GM21360 (cell line): Measurements from ENCODE around the gene APBB2.

Source experiments
- ATAC-seq: cut with Tn5 transposase; IDR thresholded peaks from one replicate; pipeline ENCODE4 v1.9.1; 2021; ENCODE audit warnings: mild to moderate bottlenecking, moderate library complexity; ENCODE audit not compliant: unreplicated experiment

Gene APBB2

DNA sequence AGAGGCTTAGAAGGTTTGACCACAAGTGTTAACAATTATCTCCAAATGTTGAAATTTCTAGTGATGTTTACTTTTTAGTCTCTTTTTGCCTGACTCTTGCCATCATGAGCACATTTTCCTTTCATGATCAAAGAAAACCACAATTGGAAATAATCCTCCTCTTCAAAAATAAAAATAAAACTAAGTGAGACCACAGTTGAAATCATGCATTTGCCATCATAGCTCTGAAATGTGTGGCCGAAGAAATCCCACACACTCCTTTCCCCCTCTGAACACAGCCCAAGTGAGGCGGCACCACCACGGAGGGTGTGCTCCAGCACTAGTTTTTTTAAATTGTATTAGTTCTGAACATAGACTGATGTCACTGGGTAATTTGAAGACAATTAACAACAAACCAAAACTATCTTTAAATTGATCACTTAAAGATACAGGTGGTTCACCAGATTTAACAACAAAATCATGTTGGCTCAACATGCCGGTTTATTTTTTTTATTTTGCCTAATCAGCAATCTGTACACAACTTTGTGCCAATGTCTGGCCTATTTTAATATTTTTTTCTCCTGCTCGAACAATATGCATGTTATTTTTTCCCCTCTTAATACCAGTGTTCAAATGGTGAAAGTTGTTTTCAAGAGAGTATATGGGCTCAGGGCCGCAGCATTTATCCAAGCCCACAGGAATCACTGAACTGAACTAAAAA lies 17.6 kb downstream of the APBB2 start:
- no peak for ATAC-seq

- ATAC-seq = no peak
These were observed 22.2 kb downstream of the APBB2 start for GRCh38 chr4:41192136-41192535.

DNA sequence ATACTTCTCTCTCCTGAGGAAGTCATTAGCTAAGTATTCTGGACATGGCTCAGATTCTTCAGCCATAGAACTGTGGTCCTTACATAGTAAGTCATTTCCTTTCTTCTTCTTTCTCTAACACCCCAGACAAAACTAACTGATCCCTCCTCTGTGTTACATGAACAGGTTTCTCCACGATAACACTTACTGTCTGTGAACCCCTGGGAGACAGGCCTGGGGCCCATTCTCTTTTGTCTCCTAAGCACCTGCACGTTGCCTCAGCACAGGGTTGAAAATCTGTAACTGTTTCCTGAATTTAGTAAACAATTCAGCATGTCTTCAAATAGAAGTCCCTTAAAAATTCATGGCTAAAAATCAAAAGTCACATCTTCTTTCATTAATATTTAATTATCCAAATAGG lies 24.7 kb downstream of the APBB2 start:
- ATAC-seq = no peak

GRCh38 chr4:41189076-41189475 lies 25.3 kb downstream of the APBB2 start:
- no peak for ATAC-seq

- no peak for ATAC-seq
These were observed 28.4 kb downstream of the APBB2 start for GRCh38 chr4:41185614-41186592.

- ATAC-seq = no peak
These were observed 30.3 kb downstream of the APBB2 start for GRCh38 chr4:41184009-41184408.

GRCh38 chr4:41183021-41183553 lies 31.3 kb downstream of the APBB2 start:
- no peak for ATAC-seq

GRCh38 chr4:41181037-41181436 lies 33.3 kb downstream of the APBB2 start:
- no peak for ATAC-seq

- no peak for ATAC-seq
These were observed 34.7 kb downstream of the APBB2 start for GRCh38 chr4:41179498-41180195.

GRCh38 chr4:41178372-41179370 lies 35.7 kb downstream of the APBB2 start:
- no peak for ATAC-seq

GRCh38 chr4:41177016-41177415 lies 37.3 kb downstream of the APBB2 start:
- ATAC-seq = no peak

DNA sequence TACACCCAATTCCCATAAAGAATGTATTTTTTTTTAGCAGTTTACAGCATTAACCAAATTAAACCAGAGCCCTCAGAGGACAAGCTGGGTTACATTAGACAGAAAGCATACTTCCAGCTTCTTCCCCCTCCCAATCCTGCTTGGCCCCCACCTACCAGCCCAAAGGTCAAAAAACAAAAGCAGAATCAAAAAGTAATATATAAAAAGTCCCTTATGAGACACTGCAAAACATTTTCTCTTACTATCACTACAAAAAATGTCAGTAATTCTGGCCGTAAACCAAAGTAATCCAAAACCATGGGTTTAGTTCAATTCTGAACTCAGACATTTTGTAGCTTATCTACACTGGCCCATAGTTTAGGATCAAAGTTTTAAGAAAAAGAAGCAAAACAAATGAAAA lies 38.0 kb downstream of the APBB2 start:
- no peak for ATAC-seq

DNA sequence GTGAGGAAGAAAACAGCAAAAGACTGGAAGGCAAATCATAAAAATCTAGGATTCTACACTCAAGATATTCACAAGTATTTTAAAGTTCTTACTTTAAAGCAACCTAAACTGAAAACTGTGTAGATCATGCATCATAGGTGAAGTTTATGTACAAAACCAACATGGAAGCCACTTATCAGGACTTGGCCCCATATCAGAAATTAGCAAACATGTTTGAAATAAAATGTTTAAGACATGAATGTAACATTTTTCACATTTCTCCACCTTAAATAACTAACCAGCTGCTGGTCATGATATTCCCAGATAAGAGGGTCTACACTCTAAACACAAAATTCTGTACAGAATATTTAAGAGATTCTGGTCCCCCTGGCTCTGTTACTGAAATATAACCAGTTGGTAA lies 38.5 kb downstream of the APBB2 start:
- ATAC-seq = no peak

DNA sequence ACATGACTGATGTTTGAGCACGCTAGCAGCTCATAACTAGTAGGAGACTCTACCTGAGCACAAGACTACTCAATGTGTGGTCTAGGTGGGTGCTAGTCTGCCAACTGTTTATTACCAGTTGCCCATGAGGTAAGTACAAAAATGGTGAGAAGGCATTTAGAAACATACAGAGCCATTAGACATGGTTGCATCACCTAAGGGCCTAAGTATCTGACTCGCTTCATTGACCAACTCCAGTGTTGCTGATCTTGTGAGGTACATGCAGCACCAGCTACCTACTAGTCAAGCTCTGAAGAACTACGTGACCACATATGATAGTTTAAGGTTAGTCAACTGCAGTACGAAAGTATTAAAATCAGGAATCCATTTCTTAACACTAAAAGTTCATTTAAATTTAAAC lies 39.9 kb downstream of the APBB2 start:
- ATAC-seq = no peak

DNA sequence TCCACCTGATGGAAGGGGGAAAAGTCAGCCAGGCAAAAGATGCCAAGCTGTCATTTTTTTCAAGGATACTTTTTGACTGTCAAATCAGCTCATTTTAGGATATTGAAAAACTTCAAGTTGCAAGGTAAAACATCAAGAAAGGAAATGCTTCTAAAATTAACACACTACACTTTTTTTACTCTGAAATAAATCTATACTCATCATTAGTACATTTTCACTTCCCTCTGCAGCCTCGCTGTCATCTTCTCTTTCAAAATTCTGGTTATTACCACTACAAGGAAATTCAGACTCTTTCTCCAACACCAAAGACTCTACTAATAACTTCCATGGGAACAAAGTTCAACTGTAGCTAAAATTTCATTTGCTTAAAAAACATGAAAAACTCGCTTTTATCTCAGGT lies 41.6 kb downstream of the APBB2 start:
- no peak for ATAC-seq

GRCh38 chr4:41169256-41169800 lies 45.0 kb downstream of the APBB2 start:
- no peak for ATAC-seq

- ATAC-seq = no peak
These were observed 47.2 kb downstream of the APBB2 start for GRCh38 chr4:41167191-41167590.

DNA sequence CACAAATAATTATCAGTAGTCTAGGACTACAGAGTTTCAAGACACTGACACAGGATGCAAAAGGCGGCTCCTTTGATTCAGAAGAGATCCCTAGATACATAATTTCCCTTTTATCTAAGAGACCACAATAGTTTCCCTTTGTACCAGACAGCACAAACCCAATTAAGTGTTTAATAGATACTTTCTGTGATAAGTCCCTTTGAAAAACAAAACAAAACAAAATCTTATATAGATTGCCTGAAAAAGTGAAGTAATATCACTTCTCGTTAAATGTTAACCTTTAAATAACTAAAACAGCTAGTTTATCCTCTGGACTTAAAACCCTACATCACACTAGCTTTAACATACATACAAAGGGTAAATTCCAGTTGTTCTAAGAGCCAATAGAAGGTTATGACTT lies 49.9 kb downstream of the APBB2 start:
- no peak for ATAC-seq

GRCh38 chr4:41161355-41161754 lies 53.0 kb downstream of the APBB2 start:
- ATAC-seq = no peak

DNA sequence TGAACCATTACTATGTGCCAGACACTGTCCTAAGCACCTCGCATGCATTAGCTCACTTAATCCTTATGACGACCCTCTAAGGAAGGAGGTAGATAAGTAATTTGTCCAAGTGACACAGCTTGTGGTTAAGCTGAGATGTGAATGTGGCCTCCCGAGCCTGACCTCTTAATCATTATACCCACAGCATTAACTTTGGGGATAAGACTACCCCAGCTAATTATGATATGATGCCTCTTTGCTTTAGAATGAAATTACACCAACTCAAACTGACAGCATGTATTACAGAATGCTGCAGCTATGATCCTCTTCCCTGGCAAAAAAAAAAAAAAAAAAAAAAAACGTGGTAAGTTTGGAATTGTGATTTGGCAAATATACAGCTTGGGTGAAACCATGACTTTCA lies 53.5 kb downstream of the APBB2 start:
- no peak for ATAC-seq
